OCI-LY7 (cell line): ENCODE data around the gene DNASE1L3.

ENCODE experiments used
- EZH2phosphoT487 ChIP-seq: fragments of 200-600 bp; sonication (generic); IDR thresholded peaks from 2 replicates; pipeline ENCODE4 v1.6.1; 2018; ENCODE audit warnings: low read depth, borderline replicate concordance, mild to moderate bottlenecking, mixed run types, antibody characterized with exemption, low read length, moderate library complexity, mixed read lengths
- TF ChIP-seq, protein P1 (sequence below): fragments of 200-600 bp; sonication (generic); conservative IDR thresholded peaks from 2 replicates; pipeline ENCODE4 v1.5.1; 2014; ENCODE audit warnings: mild to moderate bottlenecking, antibody characterized with exemption, low read length, moderate library complexity, mixed read lengths

DNA sequence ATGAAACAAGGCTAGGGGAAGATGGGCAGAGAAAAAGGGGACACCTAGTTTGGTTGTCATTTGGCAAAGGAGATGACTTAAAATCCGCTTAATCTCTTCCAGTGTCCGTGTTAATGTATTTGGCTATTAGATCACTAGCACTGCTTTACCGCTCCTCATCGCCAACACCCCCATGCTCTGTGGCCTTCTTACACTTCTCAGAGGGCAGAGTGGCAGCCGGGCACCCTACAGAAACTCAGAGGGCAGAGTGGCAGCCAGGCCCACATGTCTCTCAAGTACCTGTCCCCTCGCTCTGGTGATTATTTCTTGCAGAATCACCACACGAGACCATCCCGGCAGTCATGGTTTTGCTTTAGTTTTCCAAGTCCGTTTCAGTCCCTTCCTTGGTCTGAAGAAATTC, 39.6 kb downstream of the DNASE1L3 start:
- TF ChIP-seq, protein P1, sequence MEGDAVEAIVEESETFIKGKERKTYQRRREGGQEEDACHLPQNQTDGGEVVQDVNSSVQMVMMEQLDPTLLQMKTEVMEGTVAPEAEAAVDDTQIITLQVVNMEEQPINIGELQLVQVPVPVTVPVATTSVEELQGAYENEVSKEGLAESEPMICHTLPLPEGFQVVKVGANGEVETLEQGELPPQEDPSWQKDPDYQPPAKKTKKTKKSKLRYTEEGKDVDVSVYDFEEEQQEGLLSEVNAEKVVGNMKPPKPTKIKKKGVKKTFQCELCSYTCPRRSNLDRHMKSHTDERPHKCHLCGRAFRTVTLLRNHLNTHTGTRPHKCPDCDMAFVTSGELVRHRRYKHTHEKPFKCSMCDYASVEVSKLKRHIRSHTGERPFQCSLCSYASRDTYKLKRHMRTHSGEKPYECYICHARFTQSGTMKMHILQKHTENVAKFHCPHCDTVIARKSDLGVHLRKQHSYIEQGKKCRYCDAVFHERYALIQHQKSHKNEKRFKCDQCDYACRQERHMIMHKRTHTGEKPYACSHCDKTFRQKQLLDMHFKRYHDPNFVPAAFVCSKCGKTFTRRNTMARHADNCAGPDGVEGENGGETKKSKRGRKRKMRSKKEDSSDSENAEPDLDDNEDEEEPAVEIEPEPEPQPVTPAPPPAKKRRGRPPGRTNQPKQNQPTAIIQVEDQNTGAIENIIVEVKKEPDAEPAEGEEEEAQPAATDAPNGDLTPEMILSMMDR = no peak
- no peak for TF ChIP-seq EZH2phosphoT487
